PFSK-1 (cell line): Measurements from ENCODE around the gene ZMIZ2.

Experiments
- POLR2AphosphoS5 ChIP-seq: IDR thresholded peaks from 2 replicates; pipeline ENCODE4 v1.6.1; 2012; ENCODE audit warnings: low read depth, mild to moderate bottlenecking, control low read depth, low read length, moderate library complexity
- REST ChIP-seq, 2 experiments: IDR thresholded peaks; 2 replicates each; pipeline versions ENCODE4 v1.6.1 to v1.8.0; 2011 to 2012; ENCODE audit warnings: low read depth in 2 of 2, low read length in 2 of 2, control low read depth in 1 of 2, inconsistent platforms in 1 of 2, mild to moderate bottlenecking in 1 of 2, moderate library complexity in 1 of 2; ENCODE audit not compliant: insufficient read depth in 1 of 2

GRCh38 chr7:44757739-44758138, 9.1 kb downstream of the ZMIZ2 start:
- TF ChIP-seq POLR2AphosphoS5 (no peak), REST (IDR thresholded peaks at IDR 0.05; ENCODE audit: insufficient read depth in 1 of 2, low read depth in 2 of 2, low read length in 2 of 2) (no peak)
